ENCODE results near the gene PCSK1. TPM values are rescaled to one million over a fixed set of nuclear protein-coding genes. Genes with fewer than 3 reads are reported as not detected.

PCSK1 gene
- polyA plus RNA-seq, 1 of the 3 experiments (the other 2 are of a cell fraction) = 0.08 TPM

- no peaks in the 10 kb centered on the region for H3K9me2 ChIP-seq
- H3K4me2 ChIP-seq = no peak overlapping the region
- ChIA-PET POLR2A (no interaction called here), CTCF (interaction anchor here (2.0 kb wide), 1 partner anchor 9 kb away, joined by 5 read pairs; no protein-coding TSS in a partner anchor)
- no peaks in the 10 kb centered on the region for H3F3A ChIP-seq (replicated peaks; ENCODE audit: insufficient read depth)
- H3K36me3 ChIP-seq (replicated peaks in 1 of 2; ENCODE audit: control insufficient read depth in 1 of 2, insufficient read depth in 2 of 2, low read length in 1 of 2) = no peaks in the 10 kb centered on the region
- H3K4me3 ChIP-seq (ENCODE audit: low read depth in 2 of 2, low read length in 1 of 2) = no peak overlapping the region
- H4K20me1 ChIP-seq (ENCODE audit: insufficient read depth) = no peaks in the 10 kb centered on the region
- no peak overlapping the region for H3K27ac ChIP-seq (ENCODE audit: low read depth in 2 of 2, low read length in 1 of 2)
- no peak overlapping the region for H2AFZ ChIP-seq (ENCODE audit: low read depth)
- DNase-seq = no peak
- H3K79me2 ChIP-seq (ENCODE audit: insufficient read depth) = no peaks in the 10 kb centered on the region
- no peak for TF ChIP-seq FOXM1 (IDR thresholded peaks at IDR 0.05; ENCODE audit: low read depth)
- TF ChIP-seq FOXJ3 (CRISPR knock-in tag; IDR thresholded peaks at IDR 0.05) = no peak
- TF ChIP-seq CTCF (IDR thresholded peaks at IDR 0.05) = no peak
- TF ChIP-seq RFX5 (IDR thresholded peaks at IDR 0.05; ENCODE audit: low read length) = no peak
- TF ChIP-seq IRF3 (IDR thresholded peaks at IDR 0.05; ENCODE audit: low read depth, low read length) = no peak
- no peak for TF ChIP-seq POLR2AphosphoS5 (IDR thresholded peaks at IDR 0.05; ENCODE audit: low read depth, low read length)
- no peaks in the 10 kb centered on the region; the same call in 1 of the 2 replicates for H3K27me3 ChIP-seq (ENCODE audit: insufficient read depth)
- H3K9me3 ChIP-seq = no peaks in the 10 kb centered on the region
- H3K9ac ChIP-seq = no peak overlapping the region
- H3K4me1 ChIP-seq (ENCODE audit: control insufficient read depth in 1 of 2, insufficient read depth in 2 of 2, low read depth in 1 of 2, low read length in 1 of 2) = no peaks in the 10 kb centered on the region
Measured at GRCh38 chr5:96425443-96425842, 7.6 kb downstream of the PCSK1 start.

DNA sequence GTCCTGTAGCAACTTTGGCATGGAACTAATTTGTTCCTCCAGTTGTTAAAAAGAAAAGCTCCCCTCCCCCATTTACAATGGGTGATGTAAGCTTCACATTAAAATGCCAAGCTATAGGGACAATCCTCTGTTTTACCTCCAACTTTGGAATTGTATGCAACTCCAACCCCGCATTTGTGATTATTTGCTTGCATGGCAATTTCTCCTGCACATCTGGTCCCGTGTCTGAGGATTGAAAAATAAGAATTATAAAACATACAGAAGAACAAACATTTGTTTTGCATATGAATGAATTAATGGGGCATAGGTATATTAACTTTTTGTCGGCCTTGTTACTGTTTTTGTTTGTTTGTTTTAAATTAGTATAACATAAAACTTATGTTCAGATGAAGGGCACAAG, 17.2 kb downstream of the PCSK1 start:
- H3K36me3 ChIP-seq (replicated peaks in 1 of 2; ENCODE audit: control insufficient read depth in 1 of 2, insufficient read depth in 2 of 2, low read length in 1 of 2) = no peaks in the 10 kb centered on the region
- no peaks in the 10 kb centered on the region for H4K20me1 ChIP-seq (ENCODE audit: insufficient read depth)
- H3K9me2 ChIP-seq = no peaks in the 10 kb centered on the region
- TF ChIP-seq ELF1 (IDR thresholded peaks at IDR 0.05) (no peak), GABPA (IDR thresholded peaks at IDR 0.05; ENCODE audit: low read depth) (no peak), MAX (IDR thresholded peaks at IDR 0.05; ENCODE audit: low read depth) (no peak), RFX5 (IDR thresholded peaks at IDR 0.05; ENCODE audit: low read length) (no peak), RCOR1 (IDR thresholded peaks at IDR 0.05; ENCODE audit: low read length) (no peak), CTCF (IDR thresholded peaks at IDR 0.05) (no peak), FOSL2 (IDR thresholded peaks at IDR 0.05; ENCODE audit: borderline replicate concordance, low read depth) (no peak), POLR2AphosphoS5 (IDR thresholded peaks at IDR 0.05; ENCODE audit: low read depth, low read length) (no peak), MXI1 (IDR thresholded peaks at IDR 0.05; ENCODE audit: low read depth, low read length) (no peak), TAF1 (IDR thresholded peaks at IDR 0.05; ENCODE audit: borderline replicate concordance, low read depth, low read length) (no peak), SIN3A (IDR thresholded peaks at IDR 0.05; ENCODE audit: borderline replicate concordance, low read depth, low read length) (no peak), FOXM1 (IDR thresholded peaks at IDR 0.05; ENCODE audit: low read depth) (no peak), YY1 (IDR thresholded peaks at IDR 0.05; ENCODE audit: low read depth) (no peak), TEAD4 (IDR thresholded peaks at IDR 0.05; ENCODE audit: borderline replicate concordance, insufficient read depth) (no peak), SMC3 (IDR thresholded peaks at IDR 0.05; ENCODE audit: low read depth, low read length) (no peak), CHD2 (IDR thresholded peaks at IDR 0.05; ENCODE audit: low read length, partially characterized antibody) (no peak), TCF12 (IDR thresholded peaks at IDR 0.05) (no peak), JUND (IDR thresholded peaks at IDR 0.05) (no peak)
- TF ChIP-seq, protein P1, sequence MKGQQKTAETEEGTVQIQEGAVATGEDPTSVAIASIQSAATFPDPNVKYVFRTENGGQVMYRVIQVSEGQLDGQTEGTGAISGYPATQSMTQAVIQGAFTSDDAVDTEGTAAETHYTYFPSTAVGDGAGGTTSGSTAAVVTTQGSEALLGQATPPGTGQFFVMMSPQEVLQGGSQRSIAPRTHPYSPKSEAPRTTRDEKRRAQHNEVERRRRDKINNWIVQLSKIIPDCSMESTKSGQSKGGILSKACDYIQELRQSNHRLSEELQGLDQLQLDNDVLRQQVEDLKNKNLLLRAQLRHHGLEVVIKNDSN (IDR thresholded peaks at IDR 0.05; ENCODE audit: borderline replicate concordance, low read depth) = no peak
- TF ChIP-seq, protein P2, sequence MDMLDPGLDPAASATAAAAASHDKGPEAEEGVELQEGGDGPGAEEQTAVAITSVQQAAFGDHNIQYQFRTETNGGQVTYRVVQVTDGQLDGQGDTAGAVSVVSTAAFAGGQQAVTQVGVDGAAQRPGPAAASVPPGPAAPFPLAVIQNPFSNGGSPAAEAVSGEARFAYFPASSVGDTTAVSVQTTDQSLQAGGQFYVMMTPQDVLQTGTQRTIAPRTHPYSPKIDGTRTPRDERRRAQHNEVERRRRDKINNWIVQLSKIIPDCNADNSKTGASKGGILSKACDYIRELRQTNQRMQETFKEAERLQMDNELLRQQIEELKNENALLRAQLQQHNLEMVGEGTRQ (IDR thresholded peaks at IDR 0.05; ENCODE audit: borderline replicate concordance, low read depth, low read length) = no peak
- no peak overlapping the region for H3K4me2 ChIP-seq
- no peak overlapping the region for H3K9ac ChIP-seq
- 45% methylated on average over 3 of the region's 3 CpGs for WGBS (ENCODE audit: low lambda C conversion rate)
- H3K27me3 ChIP-seq (ENCODE audit: insufficient read depth) = no peaks in the 10 kb centered on the region
- H3K4me3 ChIP-seq (ENCODE audit: low read depth in 2 of 2, low read length in 1 of 2) = no peak overlapping the region
- ChIA-PET CTCF (no interaction called here), POLR2A (no interaction called here)
- DNase-seq = no peak
- no peak overlapping the region for H3K27ac ChIP-seq (ENCODE audit: low read depth in 2 of 2, low read length in 1 of 2)
- H3K4me1 ChIP-seq (ENCODE audit: control insufficient read depth in 1 of 2, insufficient read depth in 2 of 2, low read depth in 1 of 2, low read length in 1 of 2) = no peaks in the 10 kb centered on the region
- no peak overlapping the region for H2AFZ ChIP-seq (ENCODE audit: low read depth)
- H3K9me3 ChIP-seq = no peaks in the 10 kb centered on the region
- H3K79me2 ChIP-seq (ENCODE audit: insufficient read depth) = no peaks in the 10 kb centered on the region
- no peaks in the 10 kb centered on the region for H3F3A ChIP-seq (replicated peaks; ENCODE audit: insufficient read depth)
